Measurements from ENCODE around the gene MX2. TPM values are rescaled to one million over a fixed set of nuclear protein-coding genes. Genes with fewer than 3 reads are reported as not detected.

MX2 gene
- total and polyA plus RNA-seq, 2 experiments from 2014 or later: 5.4 to 9.2 TPM

DNA sequence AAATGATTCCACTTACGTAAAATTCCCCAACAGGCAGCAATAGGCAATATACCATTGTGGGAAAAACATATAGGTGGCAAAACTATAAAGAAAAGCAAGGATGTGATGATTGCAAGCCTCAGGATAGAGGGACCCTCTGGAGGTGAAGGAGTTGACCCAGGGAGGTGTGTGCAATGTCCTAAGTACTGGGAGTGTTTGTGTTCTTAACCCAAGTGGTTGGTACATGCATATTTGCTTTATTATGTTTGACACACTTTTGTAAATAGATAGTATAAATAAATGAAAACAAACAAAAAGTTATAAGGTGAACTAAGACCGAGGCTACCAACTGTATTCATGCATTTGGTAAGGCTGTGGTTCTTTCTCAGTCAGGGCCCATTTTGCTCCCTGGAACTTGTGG is 71.7 kb downstream of the MX2 start:
- Mint-ChIP-seq H3K9me3 (no peaks in the 10 kb centered on the region), H3K4me3 (no peak overlapping the region), H3K27ac (no peak overlapping the region), H3K4me1 (peaks cover 10% of the 10 kb centered on the region; the same call in 2 of the 3 replicates), H3K36me3 (ENCODE audit: low read depth) (peaks cover 6% of the 10 kb centered on the region), H3K27me3 (ENCODE audit: insufficient read depth, low read depth, poor library complexity) (no peaks in the 10 kb centered on the region)
- Histone ChIP-seq H3K4me3 (no peak overlapping the region), H3K36me3 (ENCODE audit: insufficient read depth) (no peaks in the 10 kb centered on the region), H3K4me1 (ENCODE audit: insufficient read depth) (no peaks in the 10 kb centered on the region), H4K20me1 (replicated peaks; ENCODE audit: insufficient read depth) (no peaks in the 10 kb centered on the region), H3K4me2 (no peak overlapping the region), H3K27ac (ENCODE audit: low read depth) (no peak overlapping the region), H3K27me3 (ENCODE audit: insufficient read depth) (peaks cover under 1% of the 10 kb centered on the region; the same call in 1 of the 2 replicates), H2AFZ (no peak overlapping the region), H3K9me2 (ENCODE audit: insufficient read depth) (0 out of 2 replicates have a peak, but pooled peaks cover 3% of the 10 kb centered on the region), H3F3A (replicated peaks; ENCODE audit: low read depth) (no peaks in the 10 kb centered on the region), H3K79me2 (replicated peaks; ENCODE audit: insufficient read depth) (no peaks in the 10 kb centered on the region)
- DNase-seq (ENCODE audit: low spot score) (no peak), ATAC-seq (no peak)
- TF ChIP-seq NANOG (IDR thresholded peaks at IDR 0.05; ENCODE audit: borderline replicate concordance) (no peak), STAT1 (IDR thresholded peaks at IDR 0.05; ENCODE audit: unreplicated experiment) (no peak), JUNB (IDR thresholded peaks at IDR 0.05; ENCODE audit: unreplicated experiment) (no peak), ZNF114 (CRISPR knock-in tag; IDR thresholded peaks at IDR 0.05) (no peak), EZH2 (IDR thresholded peaks at IDR 0.05; ENCODE audit: low read depth, unreplicated experiment) (no peak), ZNF331 (CRISPR knock-in tag; IDR thresholded peaks at IDR 0.05; ENCODE audit: low read depth) (no peak), CREB1 (CRISPR knock-in tag; IDR thresholded peaks at IDR 0.05; ENCODE audit: low read depth) (no peak), POLR2AphosphoS5 (IDR thresholded peaks at IDR 0.05; ENCODE audit: low read depth) (no peak), EZH2phosphoT487 (IDR thresholded peaks at IDR 0.05; ENCODE audit: unreplicated experiment) (no peak)
- TF ChIP-seq, protein P1, sequence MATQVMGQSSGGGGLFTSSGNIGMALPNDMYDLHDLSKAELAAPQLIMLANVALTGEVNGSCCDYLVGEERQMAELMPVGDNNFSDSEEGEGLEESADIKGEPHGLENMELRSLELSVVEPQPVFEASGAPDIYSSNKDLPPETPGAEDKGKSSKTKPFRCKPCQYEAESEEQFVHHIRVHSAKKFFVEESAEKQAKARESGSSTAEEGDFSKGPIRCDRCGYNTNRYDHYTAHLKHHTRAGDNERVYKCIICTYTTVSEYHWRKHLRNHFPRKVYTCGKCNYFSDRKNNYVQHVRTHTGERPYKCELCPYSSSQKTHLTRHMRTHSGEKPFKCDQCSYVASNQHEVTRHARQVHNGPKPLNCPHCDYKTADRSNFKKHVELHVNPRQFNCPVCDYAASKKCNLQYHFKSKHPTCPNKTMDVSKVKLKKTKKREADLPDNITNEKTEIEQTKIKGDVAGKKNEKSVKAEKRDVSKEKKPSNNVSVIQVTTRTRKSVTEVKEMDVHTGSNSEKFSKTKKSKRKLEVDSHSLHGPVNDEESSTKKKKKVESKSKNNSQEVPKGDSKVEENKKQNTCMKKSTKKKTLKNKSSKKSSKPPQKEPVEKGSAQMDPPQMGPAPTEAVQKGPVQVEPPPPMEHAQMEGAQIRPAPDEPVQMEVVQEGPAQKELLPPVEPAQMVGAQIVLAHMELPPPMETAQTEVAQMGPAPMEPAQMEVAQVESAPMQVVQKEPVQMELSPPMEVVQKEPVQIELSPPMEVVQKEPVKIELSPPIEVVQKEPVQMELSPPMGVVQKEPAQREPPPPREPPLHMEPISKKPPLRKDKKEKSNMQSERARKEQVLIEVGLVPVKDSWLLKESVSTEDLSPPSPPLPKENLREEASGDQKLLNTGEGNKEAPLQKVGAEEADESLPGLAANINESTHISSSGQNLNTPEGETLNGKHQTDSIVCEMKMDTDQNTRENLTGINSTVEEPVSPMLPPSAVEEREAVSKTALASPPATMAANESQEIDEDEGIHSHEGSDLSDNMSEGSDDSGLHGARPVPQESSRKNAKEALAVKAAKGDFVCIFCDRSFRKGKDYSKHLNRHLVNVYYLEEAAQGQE (IDR thresholded peaks at IDR 0.05; ENCODE audit: unreplicated experiment): no peak
- TF ChIP-seq, protein P2, sequence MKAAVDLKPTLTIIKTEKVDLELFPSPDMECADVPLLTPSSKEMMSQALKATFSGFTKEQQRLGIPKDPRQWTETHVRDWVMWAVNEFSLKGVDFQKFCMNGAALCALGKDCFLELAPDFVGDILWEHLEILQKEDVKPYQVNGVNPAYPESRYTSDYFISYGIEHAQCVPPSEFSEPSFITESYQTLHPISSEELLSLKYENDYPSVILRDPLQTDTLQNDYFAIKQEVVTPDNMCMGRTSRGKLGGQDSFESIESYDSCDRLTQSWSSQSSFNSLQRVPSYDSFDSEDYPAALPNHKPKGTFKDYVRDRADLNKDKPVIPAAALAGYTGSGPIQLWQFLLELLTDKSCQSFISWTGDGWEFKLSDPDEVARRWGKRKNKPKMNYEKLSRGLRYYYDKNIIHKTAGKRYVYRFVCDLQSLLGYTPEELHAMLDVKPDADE (IDR thresholded peaks at IDR 0.05): no peak
- TF ChIP-seq, protein P3, sequence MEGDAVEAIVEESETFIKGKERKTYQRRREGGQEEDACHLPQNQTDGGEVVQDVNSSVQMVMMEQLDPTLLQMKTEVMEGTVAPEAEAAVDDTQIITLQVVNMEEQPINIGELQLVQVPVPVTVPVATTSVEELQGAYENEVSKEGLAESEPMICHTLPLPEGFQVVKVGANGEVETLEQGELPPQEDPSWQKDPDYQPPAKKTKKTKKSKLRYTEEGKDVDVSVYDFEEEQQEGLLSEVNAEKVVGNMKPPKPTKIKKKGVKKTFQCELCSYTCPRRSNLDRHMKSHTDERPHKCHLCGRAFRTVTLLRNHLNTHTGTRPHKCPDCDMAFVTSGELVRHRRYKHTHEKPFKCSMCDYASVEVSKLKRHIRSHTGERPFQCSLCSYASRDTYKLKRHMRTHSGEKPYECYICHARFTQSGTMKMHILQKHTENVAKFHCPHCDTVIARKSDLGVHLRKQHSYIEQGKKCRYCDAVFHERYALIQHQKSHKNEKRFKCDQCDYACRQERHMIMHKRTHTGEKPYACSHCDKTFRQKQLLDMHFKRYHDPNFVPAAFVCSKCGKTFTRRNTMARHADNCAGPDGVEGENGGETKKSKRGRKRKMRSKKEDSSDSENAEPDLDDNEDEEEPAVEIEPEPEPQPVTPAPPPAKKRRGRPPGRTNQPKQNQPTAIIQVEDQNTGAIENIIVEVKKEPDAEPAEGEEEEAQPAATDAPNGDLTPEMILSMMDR (conservative IDR thresholded peaks at IDR 0.05; ENCODE audit: low read depth in 2 of 2): no peak
- TF ChIP-seq, protein P4, sequence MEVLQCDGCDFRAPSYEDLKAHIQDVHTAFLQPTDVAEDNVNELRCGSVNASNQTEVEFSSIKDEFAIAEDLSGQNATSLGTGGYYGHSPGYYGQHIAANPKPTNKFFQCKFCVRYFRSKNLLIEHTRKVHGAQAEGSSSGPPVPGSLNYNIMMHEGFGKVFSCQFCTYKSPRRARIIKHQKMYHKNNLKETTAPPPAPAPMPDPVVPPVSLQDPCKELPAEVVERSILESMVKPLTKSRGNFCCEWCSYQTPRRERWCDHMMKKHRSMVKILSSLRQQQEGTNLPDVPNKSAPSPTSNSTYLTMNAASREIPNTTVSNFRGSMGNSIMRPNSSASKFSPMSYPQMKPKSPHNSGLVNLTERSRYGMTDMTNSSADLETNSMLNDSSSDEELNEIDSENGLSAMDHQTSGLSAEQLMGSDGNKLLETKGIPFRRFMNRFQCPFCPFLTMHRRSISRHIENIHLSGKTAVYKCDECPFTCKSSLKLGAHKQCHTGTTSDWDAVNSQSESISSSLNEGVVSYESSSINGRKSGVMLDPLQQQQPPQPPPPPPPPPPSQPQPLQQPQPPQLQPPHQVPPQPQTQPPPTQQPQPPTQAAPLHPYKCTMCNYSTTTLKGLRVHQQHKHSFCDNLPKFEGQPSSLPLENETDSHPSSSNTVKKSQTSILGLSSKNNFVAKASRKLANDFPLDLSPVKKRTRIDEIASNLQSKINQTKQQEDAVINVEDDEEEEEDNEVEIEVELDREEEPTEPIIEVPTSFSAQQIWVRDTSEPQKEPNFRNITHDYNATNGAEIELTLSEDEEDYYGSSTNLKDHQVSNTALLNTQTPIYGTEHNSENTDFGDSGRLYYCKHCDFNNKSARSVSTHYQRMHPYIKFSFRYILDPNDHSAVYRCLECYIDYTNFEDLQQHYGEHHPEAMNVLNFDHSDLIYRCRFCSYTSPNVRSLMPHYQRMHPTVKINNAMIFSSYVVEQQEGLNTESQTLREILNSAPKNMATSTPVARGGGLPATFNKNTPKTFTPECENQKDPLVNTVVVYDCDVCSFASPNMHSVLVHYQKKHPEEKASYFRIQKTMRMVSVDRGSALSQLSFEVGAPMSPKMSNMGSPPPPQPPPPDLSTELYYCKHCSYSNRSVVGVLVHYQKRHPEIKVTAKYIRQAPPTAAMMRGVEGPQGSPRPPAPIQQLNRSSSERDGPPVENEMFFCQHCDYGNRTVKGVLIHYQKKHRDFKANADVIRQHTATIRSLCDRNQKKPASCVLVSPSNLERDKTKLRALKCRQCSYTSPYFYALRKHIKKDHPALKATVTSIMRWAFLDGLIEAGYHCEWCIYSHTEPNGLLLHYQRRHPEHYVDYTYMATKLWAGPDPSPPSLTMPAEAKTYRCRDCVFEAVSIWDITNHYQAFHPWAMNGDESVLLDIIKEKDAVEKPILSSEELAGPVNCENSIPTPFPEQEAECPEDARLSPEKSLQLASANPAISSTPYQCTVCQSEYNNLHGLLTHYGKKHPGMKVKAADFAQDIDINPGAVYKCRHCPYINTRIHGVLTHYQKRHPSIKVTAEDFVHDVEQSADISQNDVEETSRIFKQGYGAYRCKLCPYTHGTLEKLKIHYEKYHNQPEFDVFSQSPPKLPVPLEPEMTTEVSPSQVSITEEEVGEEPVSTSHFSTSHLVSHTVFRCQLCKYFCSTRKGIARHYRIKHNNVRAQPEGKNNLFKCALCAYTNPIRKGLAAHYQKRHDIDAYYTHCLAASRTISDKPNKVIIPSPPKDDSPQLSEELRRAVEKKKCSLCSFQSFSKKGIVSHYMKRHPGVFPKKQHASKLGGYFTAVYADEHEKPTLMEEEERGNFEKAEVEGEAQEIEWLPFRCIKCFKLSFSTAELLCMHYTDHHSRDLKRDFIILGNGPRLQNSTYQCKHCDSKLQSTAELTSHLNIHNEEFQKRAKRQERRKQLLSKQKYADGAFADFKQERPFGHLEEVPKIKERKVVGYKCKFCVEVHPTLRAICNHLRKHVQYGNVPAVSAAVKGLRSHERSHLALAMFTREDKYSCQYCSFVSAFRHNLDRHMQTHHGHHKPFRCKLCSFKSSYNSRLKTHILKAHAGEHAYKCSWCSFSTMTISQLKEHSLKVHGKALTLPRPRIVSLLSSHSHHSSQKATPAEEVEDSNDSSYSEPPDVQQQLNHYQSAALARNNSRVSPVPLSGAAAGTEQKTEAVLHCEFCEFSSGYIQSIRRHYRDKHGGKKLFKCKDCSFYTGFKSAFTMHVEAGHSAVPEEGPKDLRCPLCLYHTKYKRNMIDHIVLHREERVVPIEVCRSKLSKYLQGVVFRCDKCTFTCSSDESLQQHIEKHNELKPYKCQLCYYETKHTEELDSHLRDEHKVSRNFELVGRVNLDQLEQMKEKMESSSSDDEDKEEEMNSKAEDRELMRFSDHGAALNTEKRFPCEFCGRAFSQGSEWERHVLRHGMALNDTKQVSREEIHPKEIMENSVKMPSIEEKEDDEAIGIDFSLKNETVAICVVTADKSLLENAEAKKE (CRISPR knock-in tag; IDR thresholded peaks at IDR 0.05): no peak
